Smooth muscle cell of trachea (primary cell): Measurements from ENCODE around the gene COLEC11. TPM values are rescaled to one million over a fixed set of nuclear protein-coding genes. Genes with fewer than 3 reads are reported as not detected.

Experiments
- total RNA-seq: library from RNA; depleted of rRNA; stranded (reverse); fragments of >200 nt; gene quantifications from 2 replicates; pipeline ENCODE4 v1.2.1, GENCODE V29; 2014

The COLEC11 gene
- total RNA-seq: 0.44 TPM in 1 of 2 replicates, not detected in the other

GRCh38 chr2:3594493-3595281 lies at the start of gene COLEC11:
Gene COLEC11 (plus strand): TSS chr2:3595112. CDS start chr2:3604341, 9,229 bp downstream.

GRCh38 chr2:3558205-3559014 lies 36.5 kb upstream of the COLEC11 start, which contains the start of gene RNASEH1:
Gene RNASEH1 (minus strand): TSS chr2:3558333. CDS start chr2:3558260, 73 bp downstream.

GRCh38 chr2:3657881-3658280 lies 63.0 kb downstream of the COLEC11 start, which contains the start of gene ALLC:
Gene ALLC (plus strand): TSS chr2:3658200. CDS start chr2:3671158, 12,958 bp downstream.

Other genes starting within 250 kb of the COLEC11 start
- 31.4 and 34.9 TPM in 2 replicates for gene EIPR1, start 217.3 kb upstream of the COLEC11 start, total RNA-seq
- gene TRAPPC12, start 215.4 kb upstream of the COLEC11 start, total RNA-seq: 80.4 and 97.3 TPM in 2 replicates
- 43.5 and 66.0 TPM in 2 replicates for gene ADI1, start 75.6 kb upstream of the COLEC11 start, total RNA-seq
- gene RNASEH1, start 36.8 kb upstream of the COLEC11 start, total RNA-seq: 28.3 and 41.3 TPM in 2 replicates
- gene RPS7, start 19.9 kb upstream of the COLEC11 start, total RNA-seq: 1,266 and 2,068 TPM in 2 replicates
- gene ALLC, start 63.1 kb downstream of the COLEC11 start, total RNA-seq: not detected in 2 replicates
- gene DCDC2C, start 108.5 kb downstream of the COLEC11 start, total RNA-seq: not detected in 2 replicates